Caco-2 (cell line): ENCODE measurements around the gene TMEM209. TPM values are rescaled to one million over a fixed set of nuclear protein-coding genes. Genes with fewer than 3 reads are reported as not detected.

Experiments used
- BruUV-seq: library from RNA; stranded (reverse); fragments of 400-500 nt; replicated peaks from 2 replicates; lab custom pipeline; 2021; lab: Mats Ljungman, UMichigan
- CTCF ChIA-PET: fragments of 300-600 bp; sonication (Branson Sonifier 250); formaldehyde crosslinking; loops from one replicate; lab custom pipeline; 2022; ENCODE audit warnings: antibody characterized with exemption; lab: Charles Lee
- POLR2A ChIA-PET: fragments of 300-600 bp; sonication (Branson Sonifier 250); formaldehyde crosslinking; loops from one replicate; lab custom pipeline; 2022; ENCODE audit warnings: antibody characterized with exemption; lab: Charles Lee
- DNase-seq, 2 experiments: peaks; one replicate each; pipeline versions ENCODE4 v3.0.0 to v3.0.0-alpha.2; 2020 to 2022
- H3K27me3 ChIP-seq: replicated peaks from 2 replicates; pipeline ENCODE4 v1.6.0; 2011; ENCODE audit warnings: low read length; ENCODE audit not compliant: control insufficient read depth, insufficient read depth
- H3K36me3 ChIP-seq: 2 replicates; pipeline ENCODE4 v1.5.1; 2011; ENCODE audit warnings: low read length; ENCODE audit not compliant: control insufficient read depth, insufficient read depth
- H3K4me1 ChIP-seq: fragments of 250-450 bp; sonication (Bioruptor Pico); 2 replicates; pipeline ENCODE4 v1.5.1; 2020; ENCODE audit warnings: mild to moderate bottlenecking
- H3K4me3 ChIP-seq: 2 replicates; pipeline ENCODE4 v1.5.1; 2011; ENCODE audit warnings: low read depth, mild to moderate bottlenecking, control low read depth, low read length
- H3K9me3 ChIP-seq: fragments of 250-450 bp; sonication (Bioruptor Pico); 2 replicates; pipeline ENCODE4 v1.5.1; 2020; ENCODE audit warnings: mild to moderate bottlenecking, moderate library complexity
- H3K27ac Mint-ChIP-seq: one replicate; pipeline ENCODE4 v1.8.0; 2022; ENCODE audit warnings: mixed read lengths; ENCODE audit not compliant: unreplicated experiment
- H3K27me3 Mint-ChIP-seq: one replicate; pipeline ENCODE4 v1.8.0; 2022; ENCODE audit warnings: mixed read lengths; ENCODE audit not compliant: insufficient read depth, unreplicated experiment
- H3K36me3 Mint-ChIP-seq: one replicate; pipeline ENCODE4 v1.8.0; 2022; ENCODE audit warnings: mild to moderate bottlenecking, mixed read lengths; ENCODE audit not compliant: insufficient read depth, unreplicated experiment
- H3K4me1 Mint-ChIP-seq: one replicate; pipeline ENCODE4 v1.8.0; 2022; ENCODE audit warnings: low read depth, mixed read lengths; ENCODE audit not compliant: unreplicated experiment
- H3K4me3 Mint-ChIP-seq: one replicate; pipeline ENCODE4 v1.8.0; 2022; ENCODE audit warnings: mild to moderate bottlenecking, moderate library complexity, mixed read lengths; ENCODE audit not compliant: unreplicated experiment
- H3K9me3 Mint-ChIP-seq: one replicate; pipeline ENCODE4 v1.8.0; 2022; ENCODE audit warnings: mixed read lengths; ENCODE audit not compliant: unreplicated experiment
- intact Hi-C: fragments of 100-400 bp; cut with micrococcal nuclease; formaldehyde crosslinking; loops from one replicate; pipeline ENCODE4 v1.10.0; 2022; ENCODE audit not compliant: unreplicated experiment
- total RNA-seq: library from RNA; stranded (reverse); gene quantifications from 2 replicates; pipeline ENCODE4 v1.2.3, GENCODE V29; 2022
- TF ChIP-seq, protein P1 (sequence below), 2 experiments: fragments of 200-600 bp in 1 of 2; IDR thresholded peaks; 1 replicate in 1 of 2; 2 replicates in 1 of 2; pipeline versions ENCODE4 v1.5.1 to v1.8.0; 2011 to 2022; ENCODE audit warnings: antibody characterized with exemption in 1 of 2, control low read depth in 1 of 2, inconsistent platforms in 1 of 2, low read depth in 1 of 2, low read length in 1 of 2, mild to moderate bottlenecking in 1 of 2, moderate library complexity in 1 of 2; ENCODE audit not compliant: insufficient read depth in 1 of 2, severe bottlenecking in 1 of 2, unreplicated experiment in 1 of 2

Gene TMEM209
- total RNA-seq, 1 experiment from 2014 or later = 34.5 TPM

GRCh38 chr7:130219871-130220270 lies 14.7 kb upstream of the TMEM209 start:
- DNase-seq = no peak
- Mint-ChIP-seq H3K4me1 (no peaks in the 10 kb centered on the region), H3K9me3 (no peaks in the 10 kb centered on the region), H3K27ac (no peak overlapping the region), H3K36me3 (no peaks in the 10 kb centered on the region), H3K4me3 (no peak overlapping the region), H3K27me3 (no peaks in the 10 kb centered on the region)
- ChIA-PET CTCF (no interaction called here), POLR2A (no interaction called here)
- H3K9me3 ChIP-seq = no peaks in the 10 kb centered on the region
- H3K4me1 ChIP-seq = no peaks in the 10 kb centered on the region
- intact Hi-C loops = no loop called here
- H3K36me3 ChIP-seq = no peaks in the 10 kb centered on the region
- H3K4me3 ChIP-seq = no peak overlapping the region
- H3K27me3 ChIP-seq = no peaks in the 10 kb centered on the region
- no TSS peak for BruUV-seq
- TF ChIP-seq, protein P1, sequence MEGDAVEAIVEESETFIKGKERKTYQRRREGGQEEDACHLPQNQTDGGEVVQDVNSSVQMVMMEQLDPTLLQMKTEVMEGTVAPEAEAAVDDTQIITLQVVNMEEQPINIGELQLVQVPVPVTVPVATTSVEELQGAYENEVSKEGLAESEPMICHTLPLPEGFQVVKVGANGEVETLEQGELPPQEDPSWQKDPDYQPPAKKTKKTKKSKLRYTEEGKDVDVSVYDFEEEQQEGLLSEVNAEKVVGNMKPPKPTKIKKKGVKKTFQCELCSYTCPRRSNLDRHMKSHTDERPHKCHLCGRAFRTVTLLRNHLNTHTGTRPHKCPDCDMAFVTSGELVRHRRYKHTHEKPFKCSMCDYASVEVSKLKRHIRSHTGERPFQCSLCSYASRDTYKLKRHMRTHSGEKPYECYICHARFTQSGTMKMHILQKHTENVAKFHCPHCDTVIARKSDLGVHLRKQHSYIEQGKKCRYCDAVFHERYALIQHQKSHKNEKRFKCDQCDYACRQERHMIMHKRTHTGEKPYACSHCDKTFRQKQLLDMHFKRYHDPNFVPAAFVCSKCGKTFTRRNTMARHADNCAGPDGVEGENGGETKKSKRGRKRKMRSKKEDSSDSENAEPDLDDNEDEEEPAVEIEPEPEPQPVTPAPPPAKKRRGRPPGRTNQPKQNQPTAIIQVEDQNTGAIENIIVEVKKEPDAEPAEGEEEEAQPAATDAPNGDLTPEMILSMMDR (IDR thresholded peaks at IDR 0.05; ENCODE audit: insufficient read depth in 1 of 2, low read depth in 1 of 2, low read length in 1 of 2, severe bottlenecking in 1 of 2, unreplicated experiment in 1 of 2) = no peak

- Mint-ChIP-seq H3K9me3 (no peaks in the 10 kb centered on the region), H3K27me3 (no peaks in the 10 kb centered on the region), H3K4me1 (no peaks in the 10 kb centered on the region), H3K4me3 (no peak overlapping the region), H3K36me3 (no peaks in the 10 kb centered on the region), H3K27ac (no peak overlapping the region)
- DNase-seq = no peak
- no peak overlapping the region for H3K4me3 ChIP-seq
- POLR2A ChIA-PET = no interaction called here
- BruUV-seq = no TSS peak
- no peaks in the 10 kb centered on the region for H3K27me3 ChIP-seq
- H3K9me3 ChIP-seq = no peaks in the 10 kb centered on the region
- TF ChIP-seq, protein P1 (IDR thresholded peaks at IDR 0.05; ENCODE audit: insufficient read depth in 1 of 2, low read depth in 1 of 2, low read length in 1 of 2, severe bottlenecking in 1 of 2, unreplicated experiment in 1 of 2) = no peak
- H3K36me3 ChIP-seq = no peaks in the 10 kb centered on the region
- no peaks in the 10 kb centered on the region for H3K4me1 ChIP-seq
- CTCF ChIA-PET = interaction anchor here (0.9 kb wide), 1 partner anchor 10 kb away, joined by 3 read pairs; no protein-coding TSS in a partner anchor
- intact Hi-C loops = no loop called here
Measured at GRCh38 chr7:130218806-130219620, 13.8 kb upstream of the TMEM209 start.

DNA sequence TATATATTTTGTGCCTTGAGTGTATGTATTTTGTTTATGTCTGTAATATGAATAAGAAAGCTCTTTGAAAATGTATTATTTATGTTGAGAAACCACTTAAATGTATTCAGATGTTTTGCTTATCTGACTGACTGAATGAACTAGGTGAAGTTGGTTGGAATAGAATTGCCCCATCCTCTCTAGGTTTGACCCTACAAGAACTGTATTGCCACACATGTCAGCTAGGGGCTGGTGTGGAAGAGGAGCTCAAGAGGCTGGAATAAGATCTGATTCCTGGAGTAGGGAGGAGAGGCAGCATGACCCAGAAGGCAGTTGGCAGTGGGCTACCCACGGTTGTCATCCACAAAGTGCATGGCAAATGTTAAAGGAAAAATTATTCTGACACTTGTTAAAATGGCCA lies 11.5 kb upstream of the TMEM209 start:
- H3K4me1 ChIP-seq = no peaks in the 10 kb centered on the region
- intact Hi-C loops = no loop called here
- H3K4me3 ChIP-seq = no peak overlapping the region
- TF ChIP-seq, protein P1 (IDR thresholded peaks at IDR 0.05; ENCODE audit: insufficient read depth in 1 of 2, low read depth in 1 of 2, low read length in 1 of 2, severe bottlenecking in 1 of 2, unreplicated experiment in 1 of 2) = no peak
- no peak overlapping the region for H3K27ac Mint-ChIP-seq
- no peak for DNase-seq
- no peaks in the 10 kb centered on the region for H3K9me3 ChIP-seq
- H3K27me3 Mint-ChIP-seq = no peaks in the 10 kb centered on the region
- H3K36me3 ChIP-seq = no peaks in the 10 kb centered on the region
- no peak overlapping the region for H3K4me3 Mint-ChIP-seq
- H3K27me3 ChIP-seq = no peaks in the 10 kb centered on the region
- H3K4me1 Mint-ChIP-seq = no peaks in the 10 kb centered on the region
- no peaks in the 10 kb centered on the region for H3K36me3 Mint-ChIP-seq
- BruUV-seq = no TSS peak
- CTCF ChIA-PET = interaction anchor here (0.7 kb wide), 1 partner anchor 355 kb away, joined by 3 read pairs; no protein-coding TSS in a partner anchor
- POLR2A ChIA-PET = no interaction called here
- no peaks in the 10 kb centered on the region for H3K9me3 Mint-ChIP-seq
